HepG2 (cell line): ENCODE data around the gene EIF4G2. TPM values are rescaled to one million over a fixed set of nuclear protein-coding genes. Genes with fewer than 3 reads are reported as not detected.

Experiments used
- ATAC-seq: fragments of 200-7000 bp; cut with Tn5 transposase; 3 replicates; pipeline ENCODE4 v1.9.1; 2020; ENCODE audit warnings: mild to moderate bottlenecking, moderate library complexity
- BruUV-seq: library from RNA; stranded (reverse); fragments of 400-500 nt; replicated peaks from 2 replicates; lab custom pipeline; 2021; lab: Mats Ljungman, UMichigan
- CTCF ChIA-PET: fragments of 300-600 bp; formaldehyde crosslinking; extraction: SDS; loops from one replicate; lab custom pipeline; 2021; ENCODE audit warnings: low total read pairs, inconsistent platforms, low intra/inter-chr PET ratio; lab: Yijun Ruan, JAX
- POLR2A ChIA-PET: fragments of 350-600 bp; sonication (Branson Sonifier 250); formaldehyde crosslinking; loops from one replicate; lab custom pipeline; 2020; ENCODE audit warnings: antibody characterized with exemption, inconsistent platforms; lab: Yijun Ruan, JAX
- DNase-seq: peaks from one replicate; pipeline ENCODE4 v3.0.0-alpha.2; 2015; ENCODE audit warnings: low spot score
- FAIRE-seq: peaks from 3 replicates; lab custom pipeline; 2011; peaks lifted over from hg19 to GRCh38; lab: Jason Lieb, UNC
- H2AFZ ChIP-seq: one replicate; pipeline ENCODE4 v1.6.1; 2011; ENCODE audit warnings: low read length, inconsistent platforms
- H3K27ac ChIP-seq: fragments of 300-600 bp; 3 replicates; pipeline ENCODE4 v1.8.0; 2011; ENCODE audit warnings: mixed run types, mild to moderate bottlenecking, mixed read lengths, low read length, inconsistent platforms; ENCODE audit not compliant: insufficient read depth; ENCODE audit errors: extremely low read length
- H3K27me3 ChIP-seq, 2 experiments: fragments of 200-600 bp in 1 of 2; 2 replicates in 1 of 2; 3 replicates in 1 of 2; pipeline versions ENCODE4 v1.6.0 to v1.8.0; 2011; ENCODE audit warnings: low read length in 2 of 2, mild to moderate bottlenecking in 2 of 2, moderate library complexity in 2 of 2, inconsistent platforms in 1 of 2; ENCODE audit not compliant: insufficient read depth in 2 of 2, control insufficient read depth in 1 of 2
- H3K36me3 ChIP-seq, 2 experiments: fragments of 200-600 bp in 1 of 2; replicated peaks in 1 of 2; 2 replicates in 1 of 2; 3 replicates in 1 of 2; pipeline versions ENCODE4 v1.5.1 to v1.8.0; 2011; ENCODE audit warnings: low read length in 2 of 2, inconsistent platforms in 1 of 2; ENCODE audit not compliant: insufficient read depth in 2 of 2, control insufficient read depth in 1 of 2
- H3K4me1 ChIP-seq: 2 replicates; pipeline ENCODE4 v1.5.1; 2012; ENCODE audit warnings: low read length, inconsistent platforms; ENCODE audit not compliant: insufficient read depth
- H3K4me2 ChIP-seq: 2 replicates; pipeline ENCODE4 v1.6.0; 2011; ENCODE audit warnings: low read depth, low read length, inconsistent platforms
- H3K4me3 ChIP-seq, 3 experiments: fragments of 200-600 bp in 1 of 3; sonication (generic), shearing (Covaris generic) in 1 of 3; replicated peaks in 1 of 3; 2 replicates each; pipeline ENCODE4 v1.5.1; 2011 to 2016; ENCODE audit warnings: low read length in 3 of 3, inconsistent platforms in 2 of 3, low read depth in 2 of 3, mild to moderate bottlenecking in 2 of 3, control low read depth in 1 of 3, mixed read lengths in 1 of 3; ENCODE audit not compliant: insufficient read depth in 1 of 3
- H3K79me2 ChIP-seq: one replicate; pipeline ENCODE4 v1.6.1; 2011; ENCODE audit warnings: low read length, inconsistent platforms; ENCODE audit not compliant: insufficient read depth
- H3K9ac ChIP-seq: 2 replicates; pipeline ENCODE4 v1.6.0; 2011; ENCODE audit warnings: mild to moderate bottlenecking, low read depth, low read length, inconsistent platforms; ENCODE audit not compliant: insufficient read depth
- H3K9me3 ChIP-seq: 2 replicates; pipeline ENCODE4 v1.5.1; 2012; ENCODE audit warnings: mild to moderate bottlenecking, low read length
- H4K20me1 ChIP-seq: 2 replicates; pipeline ENCODE4 v1.6.0; 2011; ENCODE audit warnings: inconsistent platforms, mild to moderate bottlenecking, low read length, moderate library complexity; ENCODE audit not compliant: insufficient read depth
- DR1 ChIP-seq: sonication (generic); formaldehyde crosslinking; IDR thresholded peaks from 2 replicates; pipeline ENCODE4 v1.8.0; 2021; ENCODE audit warnings: mild to moderate bottlenecking, missing genetic modification reagents, inconsistent platforms
- MEIS2 ChIP-seq: sonication (generic); formaldehyde crosslinking; IDR thresholded peaks from 2 replicates; pipeline ENCODE4 v1.9.0; 2021; ENCODE audit warnings: mild to moderate bottlenecking, missing genetic modification reagents
- SAFB2 ChIP-seq: sonication (generic); formaldehyde crosslinking; IDR thresholded peaks from 2 replicates; pipeline ENCODE4 v1.5.1; 2020; ENCODE audit warnings: missing genetic modification reagents, low read depth, mild to moderate bottlenecking, borderline replicate concordance
- ZNF18 ChIP-seq: sonication (generic); formaldehyde crosslinking; IDR thresholded peaks from 2 replicates; pipeline ENCODE4 v1.8.0; 2022; ENCODE audit warnings: mild to moderate bottlenecking, missing genetic modification reagents; ENCODE audit not compliant: insufficient replicate concordance
- ZNF703 ChIP-seq: sonication (generic); formaldehyde crosslinking; IDR thresholded peaks from 2 replicates; pipeline ENCODE4 v1.5.1; 2020; ENCODE audit warnings: missing genetic modification reagents, mild to moderate bottlenecking, moderate library complexity, borderline replicate concordance
- ZNF800 ChIP-seq: sonication (generic); formaldehyde crosslinking; IDR thresholded peaks from 2 replicates; pipeline ENCODE4 v1.4.0; 2020; ENCODE audit warnings: missing genetic modification reagents
- WGBS: methylation state at CpG from one replicate; pipeline ENCODE4 v1.1.6; 2017; ENCODE audit warnings: low lambda C conversion rate; 5-methylcytosine and 5-hydroxymethylcytosine counted together
- in situ Hi-C: cut with HindIII; loops from 2 replicates; pipeline ENCODE4 v1.10.0; 2017; ENCODE audit warnings: low pct_unique_long_range_greater_than_20kb; ENCODE audit not compliant: extremely low pct_ligation_motif_present
- intact Hi-C: fragments of 100-400 bp; cut with micrococcal nuclease; formaldehyde crosslinking; loops from one replicate; pipeline ENCODE4 v1.10.0; 2022; ENCODE audit not compliant: unreplicated experiment
- polyA plus RNA-seq, 8 experiments: library from polyadenylated mRNA; depleted of rRNA in 3 of 8; stranded (reverse) in 7 of 8; unstranded in 1 of 8; fragments of >200 nt; fragmentation: Illumina TruSeq in 4 of 8; extraction: Trizol in 4 of 8; gene quantifications; 2 replicates each; pipeline versions ENCODE4 v1.2.1 to v1.2.3, GENCODE V29; 2011 to 2016; ENCODE audit warnings: low read depth in 4 of 8, missing spikeins in 1 of 8, mixed read lengths in 1 of 8; ENCODE audit not compliant: insufficient read depth in 1 of 8
- total RNA-seq, 5 experiments: library from RNA; depleted of rRNA; stranded (reverse); fragments of >200 nt; fragmentation: Illumina TruSeq; extraction: Trizol; gene quantifications; 2 replicates each; pipeline ENCODE4 v1.2.3, GENCODE V29; 2016; ENCODE audit warnings: low read depth in 1 of 5

Gene EIF4G2
- total and polyA plus RNA-seq, 2 of the 13 experiments (the other 11 are each of a cell fraction or from before 2014, with no cell fraction given): 362 to 546 TPM

GRCh38 chr11:10751581-10751940 lies 57.2 kb downstream of the EIF4G2 start:
- FAIRE-seq (no peak), ATAC-seq (peak; percentile 28), DNase-seq (no peak)
- peaks cover 10% of the 10 kb centered on the region for H3K4me1 ChIP-seq
- H3K27me3 ChIP-seq: no peaks in the 10 kb centered on the region; a peak in 1 of 5 replicates
- TF ChIP-seq DR1 (CRISPR knock-in tag): no peak
- TF ChIP-seq ZNF703: 0 out of 2 replicates have a peak, but pooled peaks have one; percentile 6
- no peak for TF ChIP-seq MEIS2 (CRISPR knock-in tag)
- 0 out of 2 replicates have a peak, but pooled peaks have one; percentile 2 for TF ChIP-seq SAFB2
- no peak for TF ChIP-seq ZNF800 (CRISPR knock-in tag)
- TF ChIP-seq ZNF18: peak; percentile 3
- no peaks in the 10 kb centered on the region for H3K9me3 ChIP-seq
- ChIA-PET POLR2A (interaction anchor here (0.5 to 1.6 kb wide), 18 partner anchors 9 to 1388 kb away, joined by 3 to 34 read pairs (median 4); partner anchors contain the start of genes EIF4G2, RNF141 and ZBED5), CTCF (no interaction called here)
- 0% methylated on average over 14 of the region's 14 CpGs for WGBS
- intact Hi-C loops: loop anchor here (2.0 kb wide), 1 partner anchor 19 kb away; no protein-coding TSS in a partner anchor
- peak overlapping the region; percentile 76 for H3K4me2 ChIP-seq
- no TSS peak for BruUV-seq
- in situ Hi-C loops: no loop called here
- H2AFZ ChIP-seq: peak overlapping the region; percentile 49
- H3K9ac ChIP-seq: peak overlapping the region; percentile 78
- H3K79me2 ChIP-seq: peaks cover 13% of the 10 kb centered on the region
- H4K20me1 ChIP-seq: no peaks in the 10 kb centered on the region; the same call in 1 of the 2 replicates
- H3K36me3 ChIP-seq: peaks cover 1 to 17% of the 10 kb centered on the region in 2 experiments; a peak in 3 of 5 replicates
- H3K4me3 ChIP-seq: peak overlapping the region; percentile 75 to 91 (median 87)
- peak overlapping the region; percentile 86 for H3K27ac ChIP-seq
